ENCODE results near the gene GPR87. TPM values are rescaled to one million over a fixed set of nuclear protein-coding genes. Genes with fewer than 3 reads are reported as not detected.
A peak's percentile ranks its signal among the peaks of the same experiment; 100 is the strongest.

The GPR87 gene
- total RNA-seq, 1 donor from 2014 or later = 2.0 TPM

- Mint-ChIP-seq H3K27me3 (ENCODE audit: unreplicated experiment) (peaks cover 3% of the 10 kb centered on the region), H3K4me1 (ENCODE audit: unreplicated experiment) (peaks cover 23% of the 10 kb centered on the region), H3K4me3 (ENCODE audit: unreplicated experiment) (no peak overlapping the region), H3K27ac (ENCODE audit: unreplicated experiment) (peak overlapping the region; percentile 80), H3K9me3 (ENCODE audit: unreplicated experiment) (no peaks in the 10 kb centered on the region), H3K36me3 (ENCODE audit: low read depth, unreplicated experiment) (no peaks in the 10 kb centered on the region)
- no peak for DNase-seq (ENCODE audit: low spot score)
- TF ChIP-seq CTCF (IDR thresholded peaks at IDR 0.05; ENCODE audit: unreplicated experiment) = no peak
Observed at GRCh38 chr3:151351219-151351618, 34.6 kb upstream of the GPR87 start.

- Mint-ChIP-seq H3K36me3 (ENCODE audit: low read depth, unreplicated experiment) (no peaks in the 10 kb centered on the region), H3K9me3 (ENCODE audit: unreplicated experiment) (no peaks in the 10 kb centered on the region), H3K4me3 (ENCODE audit: unreplicated experiment) (no peak overlapping the region), H3K4me1 (ENCODE audit: unreplicated experiment) (peaks cover 23% of the 10 kb centered on the region), H3K27me3 (ENCODE audit: unreplicated experiment) (peaks cover 3% of the 10 kb centered on the region), H3K27ac (ENCODE audit: unreplicated experiment) (no peak overlapping the region)
- no peak for DNase-seq (ENCODE audit: low spot score)
- no peak for TF ChIP-seq CTCF (IDR thresholded peaks at IDR 0.05; ENCODE audit: unreplicated experiment)
Observed at GRCh38 chr3:151350656-151351055, 34.0 kb upstream of the GPR87 start.

GRCh38 chr3:151347432-151347831 lies 30.8 kb upstream of the GPR87 start:
- Mint-ChIP-seq H3K27me3 (ENCODE audit: unreplicated experiment) (peaks cover 3% of the 10 kb centered on the region), H3K27ac (ENCODE audit: unreplicated experiment) (no peak overlapping the region), H3K36me3 (ENCODE audit: low read depth, unreplicated experiment) (no peaks in the 10 kb centered on the region), H3K4me1 (ENCODE audit: unreplicated experiment) (peaks cover 23% of the 10 kb centered on the region), H3K9me3 (ENCODE audit: unreplicated experiment) (no peaks in the 10 kb centered on the region), H3K4me3 (ENCODE audit: unreplicated experiment) (no peak overlapping the region)
- no peak for TF ChIP-seq CTCF (IDR thresholded peaks at IDR 0.05; ENCODE audit: unreplicated experiment)
- no peak for DNase-seq (ENCODE audit: low spot score)

- H3K4me1 Mint-ChIP-seq (ENCODE audit: unreplicated experiment) = peaks cover 12% of the 10 kb centered on the region
- no peak for DNase-seq (ENCODE audit: low spot score)
- no peaks in the 10 kb centered on the region for H3K9me3 Mint-ChIP-seq (ENCODE audit: unreplicated experiment)
- no peak overlapping the region for H3K27ac Mint-ChIP-seq (ENCODE audit: unreplicated experiment)
- peaks cover 3% of the 10 kb centered on the region for H3K27me3 Mint-ChIP-seq (ENCODE audit: unreplicated experiment)
- TF ChIP-seq CTCF (IDR thresholded peaks at IDR 0.05; ENCODE audit: unreplicated experiment) = no peak
- no peak overlapping the region for H3K4me3 Mint-ChIP-seq (ENCODE audit: unreplicated experiment)
- H3K36me3 Mint-ChIP-seq (ENCODE audit: low read depth, unreplicated experiment) = no peaks in the 10 kb centered on the region
Observed at GRCh38 chr3:151346292-151346691, 29.7 kb upstream of the GPR87 start.

GRCh38 chr3:151345859-151346258 lies 29.2 kb upstream of the GPR87 start:
- peaks cover 10% of the 10 kb centered on the region for H3K4me1 Mint-ChIP-seq (ENCODE audit: unreplicated experiment)
- no peak for DNase-seq (ENCODE audit: low spot score)

More at GRCh38 chr3:151345859-151346258, 29.2 kb upstream of the GPR87 start:
- Mint-ChIP-seq H3K36me3 (ENCODE audit: low read depth, unreplicated experiment) (no peaks in the 10 kb centered on the region), H3K4me3 (ENCODE audit: unreplicated experiment) (no peak overlapping the region), H3K9me3 (ENCODE audit: unreplicated experiment) (no peaks in the 10 kb centered on the region), H3K27ac (ENCODE audit: unreplicated experiment) (no peak overlapping the region), H3K27me3 (ENCODE audit: unreplicated experiment) (peaks cover 3% of the 10 kb centered on the region)
- no peak for TF ChIP-seq CTCF (IDR thresholded peaks at IDR 0.05; ENCODE audit: unreplicated experiment)
